NB4 (cell line): ENCODE results near the gene ARFGEF3.

Experiments used
- DNase-seq: peaks from one replicate; pipeline ENCODE4 v3.0.0; 2010; ENCODE audit warnings: low read depth
- H3K4me3 ChIP-seq: one replicate; pipeline ENCODE4 v1.5.1; 2011; ENCODE audit warnings: mild to moderate bottlenecking, low read depth, low read length, moderate library complexity
- MYC ChIP-seq: IDR thresholded peaks from 2 replicates; pipeline ENCODE4 v1.6.1; 2011; ENCODE audit warnings: low read depth, low read length
- POLR2A ChIP-seq: IDR thresholded peaks from 2 replicates; pipeline ENCODE4 v1.6.1; 2011; ENCODE audit warnings: mild to moderate bottlenecking; ENCODE audit not compliant: insufficient read length; ENCODE audit errors: extremely low read depth
- TF ChIP-seq, protein P1 (sequence below): IDR thresholded peaks from one replicate; pipeline ENCODE4 v1.5.1; 2012; ENCODE audit warnings: low read depth, low read length
- TF ChIP-seq, protein P2 (sequence below): IDR thresholded peaks from 2 replicates; pipeline ENCODE4 v1.6.1; 2011; ENCODE audit warnings: low read depth, low read length

The ARFGEF3 gene

DNA sequence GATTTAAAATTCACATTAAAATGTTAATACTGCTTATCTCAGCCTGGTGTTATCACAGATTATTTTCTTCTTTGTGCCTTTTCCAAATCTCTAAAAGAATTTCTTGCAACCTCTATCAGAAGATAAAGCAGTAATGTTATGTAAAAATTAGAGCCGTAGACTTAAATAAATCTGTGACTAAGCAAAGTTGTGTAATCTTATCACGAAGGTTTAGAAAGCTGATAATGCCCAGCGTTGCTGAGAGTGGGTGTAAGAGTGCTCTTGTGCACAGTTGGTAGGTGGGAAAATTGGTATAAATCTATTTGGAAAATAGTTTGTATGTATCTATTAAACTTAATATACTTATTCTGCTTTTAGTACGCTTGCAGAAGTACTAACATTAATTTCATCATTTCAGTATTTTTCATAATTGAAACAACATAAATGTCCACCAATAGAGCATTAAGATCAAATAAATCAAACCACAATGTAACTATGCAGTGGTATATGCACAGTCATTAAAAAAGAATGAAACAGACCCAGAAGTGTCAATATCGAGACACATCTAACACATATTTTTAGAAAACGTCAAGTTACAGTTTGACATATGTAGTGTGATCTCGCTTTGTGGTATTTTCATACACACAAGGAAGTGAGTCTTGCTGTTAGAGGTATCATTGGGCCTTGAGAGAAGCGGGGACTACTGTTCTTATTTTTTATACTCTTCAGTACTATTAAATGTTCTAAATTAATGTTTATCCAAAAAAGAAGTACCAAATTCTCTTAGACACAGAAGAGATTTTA lies 111.0 kb downstream of the ARFGEF3 start:
- H3K4me3 ChIP-seq: no peak overlapping the region
- TF ChIP-seq POLR2A (no peak), MYC (no peak)
- TF ChIP-seq, protein P1, sequence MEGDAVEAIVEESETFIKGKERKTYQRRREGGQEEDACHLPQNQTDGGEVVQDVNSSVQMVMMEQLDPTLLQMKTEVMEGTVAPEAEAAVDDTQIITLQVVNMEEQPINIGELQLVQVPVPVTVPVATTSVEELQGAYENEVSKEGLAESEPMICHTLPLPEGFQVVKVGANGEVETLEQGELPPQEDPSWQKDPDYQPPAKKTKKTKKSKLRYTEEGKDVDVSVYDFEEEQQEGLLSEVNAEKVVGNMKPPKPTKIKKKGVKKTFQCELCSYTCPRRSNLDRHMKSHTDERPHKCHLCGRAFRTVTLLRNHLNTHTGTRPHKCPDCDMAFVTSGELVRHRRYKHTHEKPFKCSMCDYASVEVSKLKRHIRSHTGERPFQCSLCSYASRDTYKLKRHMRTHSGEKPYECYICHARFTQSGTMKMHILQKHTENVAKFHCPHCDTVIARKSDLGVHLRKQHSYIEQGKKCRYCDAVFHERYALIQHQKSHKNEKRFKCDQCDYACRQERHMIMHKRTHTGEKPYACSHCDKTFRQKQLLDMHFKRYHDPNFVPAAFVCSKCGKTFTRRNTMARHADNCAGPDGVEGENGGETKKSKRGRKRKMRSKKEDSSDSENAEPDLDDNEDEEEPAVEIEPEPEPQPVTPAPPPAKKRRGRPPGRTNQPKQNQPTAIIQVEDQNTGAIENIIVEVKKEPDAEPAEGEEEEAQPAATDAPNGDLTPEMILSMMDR: no peak
- TF ChIP-seq, protein P2, sequence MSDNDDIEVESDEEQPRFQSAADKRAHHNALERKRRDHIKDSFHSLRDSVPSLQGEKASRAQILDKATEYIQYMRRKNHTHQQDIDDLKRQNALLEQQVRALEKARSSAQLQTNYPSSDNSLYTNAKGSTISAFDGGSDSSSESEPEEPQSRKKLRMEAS: no peak
- no peak for DNase-seq

DNA sequence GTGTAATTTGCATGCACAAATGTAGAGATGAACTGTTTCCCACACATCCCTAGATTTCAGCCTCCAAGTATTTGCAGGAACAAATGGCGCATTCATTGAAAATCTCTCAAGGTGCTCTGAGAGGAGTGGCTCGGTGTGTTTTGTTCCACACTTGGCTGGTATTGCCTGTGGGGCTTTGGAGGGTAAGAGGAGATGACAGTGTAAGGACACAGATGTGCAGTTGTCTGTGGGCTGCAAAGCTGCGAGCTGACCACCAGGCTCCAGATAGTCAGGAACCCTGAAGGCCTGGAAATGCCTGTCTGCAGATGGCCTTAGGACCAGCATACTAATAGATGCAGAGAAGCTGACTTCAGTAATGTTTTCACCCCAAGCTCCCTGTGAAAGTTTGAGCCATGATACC lies 114.2 kb downstream of the ARFGEF3 start:
- H3K4me3 ChIP-seq: no peak overlapping the region
- TF ChIP-seq, protein P1: no peak
- TF ChIP-seq, protein P2: no peak
- TF ChIP-seq MYC (no peak), POLR2A (no peak)
- DNase-seq: no peak

DNA sequence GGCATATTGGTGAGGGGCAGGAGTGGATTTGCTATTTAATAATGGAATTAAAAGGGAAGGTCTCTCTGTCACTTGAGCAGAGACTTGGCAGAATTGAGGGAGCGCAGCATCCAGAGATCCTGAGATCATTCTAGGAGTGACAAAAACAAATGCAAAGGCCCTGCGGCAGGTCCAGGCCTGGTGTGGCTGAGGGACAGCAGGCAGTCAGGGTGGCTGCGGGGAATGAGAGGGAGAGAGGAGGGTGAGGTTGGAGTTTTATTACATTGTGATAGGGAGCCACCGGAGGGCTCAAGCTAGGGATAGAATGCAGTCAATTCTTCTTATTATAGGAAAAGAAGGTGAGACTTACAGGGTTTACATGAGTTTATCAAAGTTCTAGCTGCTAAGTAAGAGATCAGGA lies 116.1 kb downstream of the ARFGEF3 start:
- H3K4me3 ChIP-seq: no peak overlapping the region
- TF ChIP-seq MYC (no peak), POLR2A (no peak)
- TF ChIP-seq, protein P2: no peak
- TF ChIP-seq, protein P1: no peak
- DNase-seq: no peak

DNA sequence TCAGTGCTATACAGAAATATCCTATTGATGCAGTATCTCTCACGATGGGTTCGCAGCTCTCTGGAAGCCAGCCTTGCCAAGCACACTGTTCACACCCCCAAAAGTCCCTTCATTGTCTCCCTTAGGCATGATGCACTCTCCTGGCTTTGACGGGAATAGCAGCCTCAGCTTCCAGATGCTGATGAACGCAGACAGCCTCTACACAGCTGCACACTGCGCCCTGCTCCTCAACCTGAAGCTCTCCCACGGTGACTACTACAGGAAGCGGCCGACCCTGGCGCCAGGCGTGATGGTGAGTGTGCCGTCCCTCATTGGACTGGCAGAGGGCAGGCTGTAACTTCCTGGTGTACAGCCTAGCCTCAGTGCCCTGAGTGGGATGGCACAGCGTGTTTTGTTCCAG lies 116.6 kb downstream of the ARFGEF3 start:
- TF ChIP-seq, protein P2: no peak
- no peak for TF ChIP-seq POLR2A
- TF ChIP-seq, protein P1: peak; percentile 10
- no peak for TF ChIP-seq MYC
- no peak overlapping the region for H3K4me3 ChIP-seq
- peak; percentile 16 for DNase-seq

DNA sequence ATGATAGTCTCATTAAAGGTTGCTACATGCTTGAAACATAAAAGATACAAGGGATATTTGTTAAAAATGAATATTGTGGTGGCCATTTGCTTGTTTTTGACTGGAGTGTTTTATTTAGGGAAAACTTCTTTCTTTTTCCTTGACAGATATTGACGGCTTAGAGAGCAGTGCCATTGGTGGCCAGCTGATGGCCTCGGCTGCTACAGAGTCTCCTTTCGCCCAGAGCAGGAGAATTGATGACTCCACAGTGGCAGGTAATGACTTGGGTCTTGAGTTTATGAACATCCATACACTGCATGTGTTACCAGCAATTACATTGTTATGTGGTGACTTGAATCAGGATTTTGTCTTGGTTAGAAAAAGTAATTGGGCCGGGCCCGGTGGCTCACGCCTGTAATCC lies 124.1 kb downstream of the ARFGEF3 start:
- TF ChIP-seq, protein P1: peak; percentile 39
- no peak for TF ChIP-seq MYC
- no peak overlapping the region for H3K4me3 ChIP-seq
- DNase-seq: peak; percentile 18

DNA sequence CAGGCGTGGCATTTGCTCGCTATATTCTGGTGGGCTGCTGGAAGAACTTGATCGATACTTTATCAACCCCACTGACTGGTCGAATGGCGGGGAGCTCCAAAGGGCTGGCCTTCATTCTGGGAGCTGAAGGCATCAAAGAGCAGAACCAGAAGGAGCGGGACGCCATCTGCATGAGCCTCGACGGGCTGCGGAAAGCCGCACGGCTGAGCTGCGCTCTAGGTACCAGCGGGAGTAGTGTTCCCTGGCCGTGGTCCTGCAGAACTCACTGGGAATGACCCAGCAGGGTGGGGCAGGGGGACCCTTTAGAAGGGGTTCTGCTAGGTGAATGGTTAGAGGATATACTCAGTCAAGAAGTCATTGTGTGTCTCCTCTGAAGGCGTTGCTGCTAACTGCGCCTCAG lies 125.0 kb downstream of the ARFGEF3 start:
- TF ChIP-seq, protein P1: no peak
- TF ChIP-seq MYC: no peak
- no peak for TF ChIP-seq POLR2A
- TF ChIP-seq, protein P2: no peak
- DNase-seq: no peak
- H3K4me3 ChIP-seq: no peak overlapping the region
